ENCODE results near the gene TRIM67.

Gene TRIM67

GRCh38 chr1:231194843-231195516 lies 33.1 kb downstream of the TRIM67 start:
- H3K4me3 ChIP-seq (ENCODE audit: low read depth, low read length) = no peak overlapping the region
- no peak for TF ChIP-seq CTCF (IDR thresholded peaks at IDR 0.05; ENCODE audit: borderline replicate concordance, insufficient read depth, low read depth, low read length)

GRCh38 chr1:231196307-231196706 lies 34.4 kb downstream of the TRIM67 start:
- TF ChIP-seq CTCF (IDR thresholded peaks at IDR 0.05; ENCODE audit: borderline replicate concordance, insufficient read depth, low read depth, low read length) = no peak
- H3K4me3 ChIP-seq (ENCODE audit: low read depth, low read length) = no peak overlapping the region

GRCh38 chr1:231196728-231197127 lies 34.9 kb downstream of the TRIM67 start:
- H3K4me3 ChIP-seq (ENCODE audit: low read depth, low read length) = no peak overlapping the region
- TF ChIP-seq CTCF (IDR thresholded peaks at IDR 0.05; ENCODE audit: borderline replicate concordance, insufficient read depth, low read depth, low read length) = no peak

- TF ChIP-seq CTCF (IDR thresholded peaks at IDR 0.05; ENCODE audit: borderline replicate concordance, insufficient read depth, low read depth, low read length) = no peak
- no peak overlapping the region for H3K4me3 ChIP-seq (ENCODE audit: low read depth, low read length)
Observed at GRCh38 chr1:231199868-231200267, 38.0 kb downstream of the TRIM67 start.

GRCh38 chr1:231200388-231201031 lies 38.7 kb downstream of the TRIM67 start:
- no peak for TF ChIP-seq CTCF (IDR thresholded peaks at IDR 0.05; ENCODE audit: borderline replicate concordance, insufficient read depth, low read depth, low read length)
- H3K4me3 ChIP-seq (ENCODE audit: low read depth, low read length) = no peak overlapping the region

- no peak for TF ChIP-seq CTCF (IDR thresholded peaks at IDR 0.05; ENCODE audit: borderline replicate concordance, insufficient read depth, low read depth, low read length)
Observed at GRCh38 chr1:231201375-231201978, 39.6 kb downstream of the TRIM67 start.

More at GRCh38 chr1:231201375-231201978, 39.6 kb downstream of the TRIM67 start:
- no peak overlapping the region for H3K4me3 ChIP-seq (ENCODE audit: low read depth, low read length)
